WERI-Rb-1 (cell line): ENCODE results near the gene ART3.
"Not testable (repeated sequence)": the region's sequence is repeated elsewhere in the genome, so short reads cannot be mapped to it uniquely, and the experiment has no call there.

Experiments
- DNase-seq: peaks from one replicate; pipeline ENCODE4 v3.0.0-alpha.2; 2020
- H3K27ac ChIP-seq: fragments of 250-450 bp; sonication (Bioruptor Pico); 2 replicates; pipeline ENCODE4 v1.5.1; 2020; ENCODE audit warnings: mild to moderate bottlenecking, moderate library complexity
- H3K27me3 ChIP-seq: fragments of 250-450 bp; sonication (Bioruptor Pico); 2 replicates; pipeline ENCODE4 v1.5.1; 2021; ENCODE audit warnings: mild to moderate bottlenecking, low read depth, moderate library complexity; ENCODE audit not compliant: insufficient read depth, severe bottlenecking
- H3K36me3 ChIP-seq: fragments of 250-450 bp; sonication (Bioruptor Pico); 2 replicates; pipeline ENCODE4 v1.5.1; 2020; ENCODE audit warnings: mild to moderate bottlenecking, moderate library complexity
- H3K4me3 ChIP-seq: 2 replicates; pipeline ENCODE4 v1.5.1; 2011; ENCODE audit warnings: low read depth, mild to moderate bottlenecking, control low read depth, low read length
- H3K9me3 ChIP-seq: fragments of 250-450 bp; sonication (Bioruptor Pico); 2 replicates; pipeline ENCODE4 v1.5.1; 2021; ENCODE audit warnings: mild to moderate bottlenecking, moderate library complexity; ENCODE audit not compliant: severe bottlenecking
- CTCF ChIP-seq: IDR thresholded peaks from 2 replicates; pipeline ENCODE4 v1.5.1; 2011; ENCODE audit warnings: low read depth, mild to moderate bottlenecking, control low read depth, inconsistent platforms, low read length

The ART3 gene

GRCh38 chr4:76036855-76037254, 37.7 kb upstream of the ART3 start:
- Histone ChIP-seq H3K9me3 (no peaks in the 10 kb centered on the region), H3K36me3 (no peaks in the 10 kb centered on the region), H3K27ac (no peak overlapping the region), H3K27me3 (no peaks in the 10 kb centered on the region), H3K4me3 (no peak overlapping the region)
- DNase-seq = no peak
- no peak for TF ChIP-seq CTCF

GRCh38 chr4:76042241-76042998, 32.1 kb upstream of the ART3 start:
- not testable (repeated sequence) for H3K4me3 ChIP-seq, H3K27me3 ChIP-seq, H3K27ac ChIP-seq, H3K36me3 ChIP-seq, DNase-seq, H3K9me3 ChIP-seq

- not testable (repeated sequence) for H3K36me3 ChIP-seq, H3K27me3 ChIP-seq, H3K4me3 ChIP-seq, H3K27ac ChIP-seq, DNase-seq, H3K9me3 ChIP-seq
These were observed 31.2 kb upstream of the ART3 start for GRCh38 chr4:76043306-76043705.

GRCh38 chr4:76044686-76045085, 29.8 kb upstream of the ART3 start:
- H3K36me3 ChIP-seq = not testable (repeated sequence)

GRCh38 chr4:76049860-76050416, 24.6 kb upstream of the ART3 start:
- not testable (repeated sequence) for H3K4me3 ChIP-seq

More at GRCh38 chr4:76044686-76045085, 29.8 kb upstream of the ART3 start:
- not testable (repeated sequence) for H3K4me3 ChIP-seq, DNase-seq, H3K9me3 ChIP-seq, H3K27me3 ChIP-seq, H3K27ac ChIP-seq

GRCh38 chr4:76050560-76051050, 23.9 kb upstream of the ART3 start:
- not testable (repeated sequence) for H3K27me3 ChIP-seq, H3K36me3 ChIP-seq, H3K9me3 ChIP-seq, H3K4me3 ChIP-seq, DNase-seq, H3K27ac ChIP-seq

More at GRCh38 chr4:76049860-76050416, 24.6 kb upstream of the ART3 start:
- DNase-seq, H3K27me3 ChIP-seq, H3K36me3 ChIP-seq, H3K9me3 ChIP-seq, H3K27ac ChIP-seq: not testable (repeated sequence)

- TF ChIP-seq CTCF = no peak
- Histone ChIP-seq H3K36me3 (no peaks in the 10 kb centered on the region), H3K4me3 (no peak overlapping the region), H3K27ac (no peak overlapping the region), H3K9me3 (no peaks in the 10 kb centered on the region), H3K27me3 (no peaks in the 10 kb centered on the region)
- no peak for DNase-seq
These were observed 20.8 kb upstream of the ART3 start for GRCh38 chr4:76053730-76054129.

- no peaks in the 10 kb centered on the region for H3K9me3 ChIP-seq
- no peak for TF ChIP-seq CTCF
- H3K4me3 ChIP-seq = no peak overlapping the region
- DNase-seq = no peak
- H3K36me3 ChIP-seq = no peaks in the 10 kb centered on the region
- H3K27me3 ChIP-seq = no peaks in the 10 kb centered on the region
- H3K27ac ChIP-seq = no peak overlapping the region
These were observed 19.5 kb upstream of the ART3 start for GRCh38 chr4:76055016-76055415.
